AG04450 (cell line): ENCODE data around the gene ANKRD42. TPM values are rescaled to one million over a fixed set of nuclear protein-coding genes. Genes with fewer than 3 reads are reported as not detected.

Experiments
- CTCF ChIA-PET: fragments of 300-600, 350-600 bp; formaldehyde crosslinking; extraction: SDS; loops from one replicate; lab custom pipeline; 2022; ENCODE audit warnings: antibody characterized with exemption, inconsistent platforms; lab: Charles Lee
- POLR2A ChIA-PET: fragments of 350-600 bp; formaldehyde crosslinking; extraction: SDS; loops from one replicate; lab custom pipeline; 2021; ENCODE audit warnings: antibody characterized with exemption, inconsistent platforms; lab: Yijun Ruan, JAX
- DNase-seq: peaks from one replicate; pipeline ENCODE4 v3.0.0-alpha.2; 2011; ENCODE audit warnings: low read depth, low spot score
- H3K27ac ChIP-seq: one replicate; pipeline ENCODE4 v1.5.1; 2012; ENCODE audit warnings: low read depth, low read length, control low read depth
- H3K27me3 ChIP-seq: one replicate; pipeline ENCODE4 v1.6.0; 2012; ENCODE audit warnings: low read length; ENCODE audit not compliant: control insufficient read depth, insufficient read depth
- H3K4me3 ChIP-seq: 2 replicates; pipeline ENCODE4 v1.5.1; 2011; ENCODE audit warnings: mild to moderate bottlenecking, low read depth, low read length, control low read depth
- H3K9me3 ChIP-seq: 2 replicates; pipeline ENCODE4 v1.5.1; 2012; ENCODE audit warnings: low read length; ENCODE audit not compliant: control insufficient read depth, insufficient read depth
- CTCF ChIP-seq: IDR thresholded peaks from 2 replicates; pipeline ENCODE4 v1.5.1; 2011; ENCODE audit warnings: low read depth, low read length, control low read depth, inconsistent platforms
- polyA plus RNA-seq: library from polyadenylated mRNA; depleted of rRNA; stranded (reverse); fragments of >200 nt; gene quantifications from 2 replicates; pipeline ENCODE4 v1.2.3, GENCODE V29; 2011

The ANKRD42 gene
- polyA plus RNA-seq, 1 experiment, result 8.6 TPM

DNA sequence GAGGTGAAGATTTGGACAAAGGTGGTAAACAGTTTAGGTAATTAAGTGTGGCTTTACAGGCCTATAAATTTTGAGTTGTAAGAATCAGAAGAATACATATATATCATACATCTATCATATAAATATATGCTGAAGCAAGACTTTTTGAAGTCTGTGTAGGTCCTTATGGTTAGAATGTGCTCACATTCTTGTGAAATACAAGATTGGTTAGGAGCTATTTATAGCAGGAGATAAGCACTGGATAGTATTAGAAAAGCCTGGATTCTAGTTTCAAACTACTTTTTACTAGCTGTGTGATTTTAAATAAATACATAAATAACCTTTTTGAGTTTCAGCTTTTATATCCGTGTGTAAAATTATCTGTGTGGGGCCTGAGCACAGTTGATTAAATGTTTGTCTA is 42.3 kb downstream of the ANKRD42 start:
- POLR2A ChIA-PET, result interaction anchor here (1.1 kb wide), 1 partner anchor 50 kb away, joined by 3 read pairs; the partner anchor contains the start of gene CCDC90B
- H3K27ac ChIP-seq, result no peak overlapping the region
- no peaks in the 10 kb centered on the region for H3K9me3 ChIP-seq
- no peaks in the 10 kb centered on the region for H3K27me3 ChIP-seq
- no peak for TF ChIP-seq CTCF
- DNase-seq, result no peak
- CTCF ChIA-PET, result interaction anchor here (0.7 to 7.5 kb wide), 4 partner anchors 14 to 368 kb away, joined by 3 to 65 read pairs (median 10); no protein-coding TSS in a partner anchor
- H3K4me3 ChIP-seq, result no peak overlapping the region

- DNase-seq, result peak; percentile 30
- ChIA-PET CTCF (interaction anchor here (0.7 to 7.5 kb wide), 5 partner anchors 11 to 590 kb away, joined by 3 to 65 read pairs (median 3); no protein-coding TSS in a partner anchor), POLR2A (no interaction called here)
- TF ChIP-seq CTCF, result no peak
- Histone ChIP-seq H3K9me3 (no peaks in the 10 kb centered on the region), H3K27ac (no peak overlapping the region), H3K4me3 (no peak overlapping the region), H3K27me3 (no peaks in the 10 kb centered on the region)
These were observed 44.6 kb downstream of the ANKRD42 start for GRCh38 chr11:83238111-83238510.

- TF ChIP-seq CTCF, result peak; percentile 72
- CTCF ChIA-PET, result interaction anchor here (1.0 kb wide), 1 partner anchor 374 kb away, joined by 3 read pairs; no protein-coding TSS in a partner anchor
- no peaks in the 10 kb centered on the region for H3K27me3 ChIP-seq
- no peak overlapping the region for H3K27ac ChIP-seq
- POLR2A ChIA-PET, result no interaction called here
- H3K4me3 ChIP-seq, result no peak overlapping the region
- DNase-seq, result peak; percentile 20
- no peaks in the 10 kb centered on the region for H3K9me3 ChIP-seq
These were observed 47.9 kb downstream of the ANKRD42 start for GRCh38 chr11:83241291-83241946.

DNA sequence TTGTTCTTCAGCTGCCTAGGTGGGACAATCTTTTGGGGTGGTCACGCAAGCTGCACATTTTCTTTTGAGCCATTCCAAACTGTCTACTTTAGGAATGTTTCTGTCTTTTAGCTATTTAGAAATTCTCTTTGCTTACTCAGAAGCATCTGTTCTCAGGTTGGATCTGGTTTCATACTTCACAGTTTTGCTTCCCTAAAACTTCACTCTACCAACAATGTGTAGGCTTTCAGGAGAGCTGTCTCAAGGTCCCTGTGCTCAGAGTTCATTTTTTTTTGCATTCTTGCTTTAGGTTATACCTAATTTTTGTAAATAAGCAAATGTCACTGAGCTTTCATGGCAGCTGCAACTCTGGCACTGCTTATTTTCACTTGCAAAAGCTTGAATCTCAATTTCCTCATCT is 55.9 kb downstream of the ANKRD42 start:
- CTCF ChIA-PET, result interaction anchor here (0.6 to 4.8 kb wide), 43 partner anchors 10 to 576 kb away, joined by 3 to 69 read pairs (median 6); partner anchors contain the start of genes DDIAS and PCF11
- H3K27me3 ChIP-seq, result no peaks in the 10 kb centered on the region
- H3K4me3 ChIP-seq, result no peak overlapping the region
- no peak overlapping the region for H3K27ac ChIP-seq
- no peak for TF ChIP-seq CTCF
- DNase-seq, result no peak
- no peaks in the 10 kb centered on the region for H3K9me3 ChIP-seq
- POLR2A ChIA-PET, result interaction anchor here (1.1 to 1.2 kb wide), 2 partner anchors 56 to 92 kb away, joined by 3 to 4 read pairs; partner anchors contain the start of genes ANKRD42 and PCF11

DNA sequence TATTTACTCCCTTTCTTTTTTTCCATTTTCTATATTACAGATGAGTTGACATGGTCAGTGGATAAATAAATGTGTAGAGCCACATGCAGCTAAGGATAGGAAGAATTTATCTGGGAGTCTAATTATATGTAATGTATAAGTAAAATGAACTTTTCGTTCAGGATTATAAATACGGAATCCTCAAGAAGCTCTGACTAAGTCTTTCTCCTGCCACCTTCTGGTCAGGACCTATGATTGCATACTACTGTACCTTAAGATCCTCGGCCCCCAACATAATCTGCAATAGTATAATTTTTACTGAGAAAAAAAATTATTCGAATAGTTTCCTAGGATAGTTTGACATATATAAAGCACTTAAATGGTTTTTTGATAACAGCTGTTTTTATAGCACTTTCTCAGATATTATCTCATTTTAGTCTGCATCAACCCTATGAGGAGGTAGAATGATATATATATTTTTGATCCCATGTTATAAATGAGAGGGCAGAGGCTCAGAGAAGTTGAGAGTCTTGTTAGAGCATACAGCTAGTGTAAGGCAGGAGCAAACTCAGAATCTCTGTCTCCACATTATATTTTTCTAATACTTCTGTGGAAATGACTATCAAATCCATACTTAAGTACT is 56.6 kb downstream of the ANKRD42 start:
- TF ChIP-seq CTCF, result peak; percentile 76
- DNase-seq, result peak; percentile 29
- CTCF ChIA-PET, result interaction anchor here (0.6 to 4.8 kb wide), 50 partner anchors 10 to 575 kb away, joined by 3 to 69 read pairs (median 5); partner anchors contain the start of genes DDIAS and PCF11
- Histone ChIP-seq H3K27me3 (no peaks in the 10 kb centered on the region), H3K27ac (no peak overlapping the region), H3K4me3 (no peak overlapping the region), H3K9me3 (no peaks in the 10 kb centered on the region)
- POLR2A ChIA-PET, result interaction anchor here (1.1 to 1.2 kb wide), 2 partner anchors 57 to 93 kb away, joined by 3 to 4 read pairs; partner anchors contain the start of genes ANKRD42 and PCF11
